Measurements from ENCODE around the gene WWOX. TPM values are rescaled to one million over a fixed set of nuclear protein-coding genes. Genes with fewer than 3 reads are reported as not detected.

WWOX gene
- polyA plus RNA-seq, result 15.2 and 25.6 TPM in 2 replicates
- 23.9 and 32.5 TPM in 2 replicates for polyA minus RNA-seq

GRCh38 chr16:78099271-78100111, at the start of gene WWOX:
Gene WWOX, plus strand, starts transcription at chr16:78099654.
- Histone ChIP-seq H3K9me2 (ENCODE audit: insufficient read depth, low read length) (no peaks in the 10 kb centered on the region), H3K27ac (ENCODE audit: low read length) (peak within 1 kb of the TSS; percentile 56)

More at GRCh38 chr16:78099271-78100111, at the start of gene WWOX:
- Histone ChIP-seq H3K36me3 (ENCODE audit: insufficient read depth, low read length) (no peaks in the 10 kb centered on the region), H3K9ac (ENCODE audit: low read length) (peak within 1 kb of the TSS; percentile 69), H3K9me3 (ENCODE audit: low read length) (no peaks in the 10 kb centered on the region), H2AFZ (ENCODE audit: low read depth, low read length) (peak within 1 kb of the TSS; percentile 78), H3K79me2 (replicated peaks; ENCODE audit: insufficient read depth, low read length) (no peaks in the 10 kb centered on the region), H4K20me1 (ENCODE audit: insufficient read depth) (no peaks in the 10 kb centered on the region), H3K4me2 (ENCODE audit: low read length) (peak within 1 kb of the TSS; percentile 75), H3K27me3 (ENCODE audit: insufficient read depth, low read depth, low read length) (no peaks in the 10 kb centered on the region), H3K4me3 (ENCODE audit: low read length) (peak within 1 kb of the TSS; percentile 95), H3F3A (ENCODE audit: insufficient read depth, low read length, poor library complexity, severe bottlenecking) (no peaks in the 10 kb centered on the region)
- TF ChIP-seq MXI1 (conservative IDR thresholded peaks at IDR 0.05; ENCODE audit: poor library complexity, severe bottlenecking), result peak; percentile 70
- peak; percentile 23 for TF ChIP-seq TAF1 (IDR thresholded peaks at IDR 0.05; ENCODE audit: low read depth)
- peak; percentile 83 for TF ChIP-seq EP300 (conservative IDR thresholded peaks at IDR 0.05; ENCODE audit: poor library complexity, severe bottlenecking)
- no peak for TF ChIP-seq EZH2 (IDR thresholded peaks at IDR 0.05; ENCODE audit: borderline replicate concordance, insufficient read depth, low read length, poor library complexity, severe bottlenecking)
- TF ChIP-seq REST (IDR thresholded peaks at IDR 0.05; ENCODE audit: borderline replicate concordance), result no peak
- TF ChIP-seq, protein P1, sequence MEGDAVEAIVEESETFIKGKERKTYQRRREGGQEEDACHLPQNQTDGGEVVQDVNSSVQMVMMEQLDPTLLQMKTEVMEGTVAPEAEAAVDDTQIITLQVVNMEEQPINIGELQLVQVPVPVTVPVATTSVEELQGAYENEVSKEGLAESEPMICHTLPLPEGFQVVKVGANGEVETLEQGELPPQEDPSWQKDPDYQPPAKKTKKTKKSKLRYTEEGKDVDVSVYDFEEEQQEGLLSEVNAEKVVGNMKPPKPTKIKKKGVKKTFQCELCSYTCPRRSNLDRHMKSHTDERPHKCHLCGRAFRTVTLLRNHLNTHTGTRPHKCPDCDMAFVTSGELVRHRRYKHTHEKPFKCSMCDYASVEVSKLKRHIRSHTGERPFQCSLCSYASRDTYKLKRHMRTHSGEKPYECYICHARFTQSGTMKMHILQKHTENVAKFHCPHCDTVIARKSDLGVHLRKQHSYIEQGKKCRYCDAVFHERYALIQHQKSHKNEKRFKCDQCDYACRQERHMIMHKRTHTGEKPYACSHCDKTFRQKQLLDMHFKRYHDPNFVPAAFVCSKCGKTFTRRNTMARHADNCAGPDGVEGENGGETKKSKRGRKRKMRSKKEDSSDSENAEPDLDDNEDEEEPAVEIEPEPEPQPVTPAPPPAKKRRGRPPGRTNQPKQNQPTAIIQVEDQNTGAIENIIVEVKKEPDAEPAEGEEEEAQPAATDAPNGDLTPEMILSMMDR (IDR thresholded peaks at IDR 0.05; ENCODE audit: poor library complexity, severe bottlenecking), result peak; percentile 94
- peak; percentile 32 for TF ChIP-seq POLR2AphosphoS5 (IDR thresholded peaks at IDR 0.05)
- TF ChIP-seq RAD21 (conservative IDR thresholded peaks at IDR 0.05), result peak; percentile 73
- TF ChIP-seq SMC3 (conservative IDR thresholded peaks at IDR 0.05; ENCODE audit: poor library complexity), result peak; percentile 92

Measured in neural cell (in vitro differentiated cells).